ENCODE measurements around the gene NOMO2.
"Not testable (repeated sequence)": the region's sequence is repeated elsewhere in the genome, so short reads cannot be mapped to it uniquely, and the experiment has no call there.

The NOMO2 gene

GRCh38 chr16:18534308-18534707 is 27.6 kb downstream of the NOMO2 start:
- not testable (repeated sequence) for H3K27me3 ChIP-seq (ENCODE audit: insufficient read depth, low read length); H3K9ac ChIP-seq (ENCODE audit: low read depth, low read length); H3K9me3 ChIP-seq (ENCODE audit: insufficient read depth, low read depth, low read length); H3K27ac ChIP-seq (ENCODE audit: low read length); H3K4me3 ChIP-seq (ENCODE audit: low read length); H3K36me3 ChIP-seq (ENCODE audit: insufficient read depth, low read depth, low read length); H3K4me1 ChIP-seq (ENCODE audit: insufficient read depth, low read length)

DNA sequence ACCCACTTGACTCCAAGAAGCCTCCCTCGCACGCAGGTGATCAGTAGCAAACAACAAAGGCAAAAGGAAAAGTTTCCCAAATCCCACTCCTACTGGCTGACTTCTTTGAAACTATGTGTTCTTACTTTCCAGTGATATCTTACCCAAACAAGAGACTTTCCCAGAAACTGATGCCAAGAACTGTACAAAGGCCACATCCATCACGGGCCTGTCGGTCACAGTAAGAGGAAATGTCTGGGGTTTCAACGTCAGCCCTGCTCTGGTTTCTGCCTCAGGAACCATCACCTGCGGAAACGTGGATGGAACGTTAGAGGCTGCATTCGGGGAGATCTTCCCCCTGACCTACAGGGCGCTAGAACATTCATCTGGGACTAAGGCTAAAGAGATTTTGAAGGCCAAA is 30.6 kb downstream of the NOMO2 start:
- H3K4me3 ChIP-seq (ENCODE audit: low read length); H3K9me3 ChIP-seq (ENCODE audit: insufficient read depth, low read depth, low read length); H3K36me3 ChIP-seq (ENCODE audit: insufficient read depth, low read depth, low read length): not testable (repeated sequence)

GRCh38 chr16:18530329-18530728 is 31.6 kb downstream of the NOMO2 start:
- H3K27me3 ChIP-seq (ENCODE audit: insufficient read depth, low read length); H3K4me3 ChIP-seq (ENCODE audit: low read length); H3K9ac ChIP-seq (ENCODE audit: low read depth, low read length); H3K36me3 ChIP-seq (ENCODE audit: insufficient read depth, low read depth, low read length); H3K27ac ChIP-seq (ENCODE audit: low read length); H3K4me1 ChIP-seq (ENCODE audit: insufficient read depth, low read length); H3K9me3 ChIP-seq (ENCODE audit: insufficient read depth, low read depth, low read length): not testable (repeated sequence)

More for the DNA sequence above, 30.6 kb downstream of the NOMO2 start:
- H3K4me1 ChIP-seq (ENCODE audit: insufficient read depth, low read length); H3K9ac ChIP-seq (ENCODE audit: low read depth, low read length); H3K27ac ChIP-seq (ENCODE audit: low read length); H3K27me3 ChIP-seq (ENCODE audit: insufficient read depth, low read length): not testable (repeated sequence)

DNA sequence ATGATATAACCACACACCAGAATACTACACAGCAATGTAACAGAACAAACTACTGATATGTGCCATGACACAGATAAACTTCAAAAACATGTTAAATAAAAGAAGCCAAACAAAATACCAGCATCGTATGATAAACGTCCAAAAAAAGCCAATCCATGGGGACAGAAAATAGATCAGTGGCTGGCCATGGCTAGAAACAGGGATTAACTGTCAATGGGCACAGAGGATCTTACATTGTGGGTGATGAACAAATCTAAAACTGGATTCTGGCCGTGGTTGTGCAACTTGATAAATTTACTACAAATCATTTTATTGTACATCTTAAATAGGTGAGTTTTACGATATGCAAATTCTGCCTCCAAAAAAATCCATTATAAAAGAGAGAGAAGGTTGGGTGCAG is 35.4 kb downstream of the NOMO2 start:
- not testable (repeated sequence) for H3K9me3 ChIP-seq (ENCODE audit: insufficient read depth, low read depth, low read length); H3K4me1 ChIP-seq (ENCODE audit: insufficient read depth, low read length); H3K9ac ChIP-seq (ENCODE audit: low read depth, low read length); H3K36me3 ChIP-seq (ENCODE audit: insufficient read depth, low read depth, low read length); H3K4me3 ChIP-seq (ENCODE audit: low read length); H3K27me3 ChIP-seq (ENCODE audit: insufficient read depth, low read length); H3K27ac ChIP-seq (ENCODE audit: low read length)

- not testable (repeated sequence) for H3K9ac ChIP-seq (ENCODE audit: low read depth, low read length); H3K27me3 ChIP-seq (ENCODE audit: insufficient read depth, low read length); H3K27ac ChIP-seq (ENCODE audit: low read length); H3K4me3 ChIP-seq (ENCODE audit: low read length); H3K4me1 ChIP-seq (ENCODE audit: insufficient read depth, low read length); H3K36me3 ChIP-seq (ENCODE audit: insufficient read depth, low read depth, low read length); H3K9me3 ChIP-seq (ENCODE audit: insufficient read depth, low read depth, low read length)
Observed at GRCh38 chr16:18525882-18526482, 35.9 kb downstream of the NOMO2 start.

DNA sequence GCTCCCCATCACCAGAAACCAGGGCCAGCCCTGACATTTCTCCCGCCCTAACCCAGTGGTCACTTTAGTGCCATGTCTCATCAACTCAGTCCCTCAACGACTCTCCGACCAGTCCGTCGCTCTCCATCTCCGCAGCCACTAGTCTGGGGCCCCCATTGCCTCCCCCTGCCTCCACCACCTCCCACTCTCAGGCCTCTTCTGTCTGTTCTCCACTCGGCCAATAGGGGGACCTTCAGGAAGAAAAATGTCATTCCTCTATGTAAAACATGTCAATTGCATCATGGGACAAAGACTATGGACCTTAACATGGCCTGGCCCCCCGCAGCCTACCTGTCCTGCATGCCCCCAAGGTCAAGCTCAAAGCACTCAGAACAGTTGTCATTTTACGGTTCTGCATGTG is 39.3 kb downstream of the NOMO2 start:
- not testable (repeated sequence) for H3K9ac ChIP-seq (ENCODE audit: low read depth, low read length); H3K27me3 ChIP-seq (ENCODE audit: insufficient read depth, low read length); H3K4me3 ChIP-seq (ENCODE audit: low read length); H3K36me3 ChIP-seq (ENCODE audit: insufficient read depth, low read depth, low read length); H3K27ac ChIP-seq (ENCODE audit: low read length); H3K4me1 ChIP-seq (ENCODE audit: insufficient read depth, low read length); H3K9me3 ChIP-seq (ENCODE audit: insufficient read depth, low read depth, low read length)

GRCh38 chr16:18521445-18522181 is 40.3 kb downstream of the NOMO2 start:
- H3K27ac ChIP-seq (ENCODE audit: low read length); H3K27me3 ChIP-seq (ENCODE audit: insufficient read depth, low read length); H3K36me3 ChIP-seq (ENCODE audit: insufficient read depth, low read depth, low read length); H3K9ac ChIP-seq (ENCODE audit: low read depth, low read length); H3K9me3 ChIP-seq (ENCODE audit: insufficient read depth, low read depth, low read length); H3K4me3 ChIP-seq (ENCODE audit: low read length); H3K4me1 ChIP-seq (ENCODE audit: insufficient read depth, low read length): not testable (repeated sequence)

DNA sequence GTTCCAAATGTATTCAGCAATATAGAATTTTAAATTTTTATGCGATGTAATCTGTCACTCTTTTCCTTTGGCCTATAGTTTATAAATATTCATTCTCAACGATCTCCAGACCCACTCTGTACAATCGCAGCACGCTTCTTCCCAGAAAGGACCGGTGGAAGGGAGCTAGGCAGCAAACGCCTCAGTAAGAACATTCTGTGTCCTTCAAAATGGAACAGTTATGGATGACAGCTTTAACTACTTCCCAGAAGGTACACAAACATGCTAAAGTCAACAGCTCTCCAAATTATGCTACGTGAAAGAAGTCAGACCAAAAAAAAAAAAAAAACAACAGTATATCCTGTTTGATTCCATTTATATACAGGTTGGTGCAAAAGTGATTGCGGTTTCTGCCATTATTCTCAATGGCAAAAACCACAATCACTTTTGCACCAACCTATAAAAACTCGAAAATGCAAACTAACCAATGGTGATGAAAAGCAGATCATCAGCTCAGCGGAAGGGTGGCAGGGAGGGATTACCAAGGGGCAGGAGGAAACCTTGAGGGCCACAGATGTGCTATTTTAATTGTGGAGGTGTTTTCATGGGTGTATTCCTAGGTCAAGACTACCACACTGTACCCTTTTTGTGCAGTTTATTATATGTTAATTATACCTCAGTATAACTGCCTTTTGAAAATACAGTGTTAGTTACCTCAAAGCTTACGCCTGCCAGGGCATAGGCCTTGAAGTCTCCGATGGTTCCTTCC is 43.2 kb downstream of the NOMO2 start:
- H3K4me3 ChIP-seq (ENCODE audit: low read length); H3K27me3 ChIP-seq (ENCODE audit: insufficient read depth, low read length); H3K4me1 ChIP-seq (ENCODE audit: insufficient read depth, low read length); H3K9me3 ChIP-seq (ENCODE audit: insufficient read depth, low read depth, low read length); H3K27ac ChIP-seq (ENCODE audit: low read length); H3K9ac ChIP-seq (ENCODE audit: low read depth, low read length); H3K36me3 ChIP-seq (ENCODE audit: insufficient read depth, low read depth, low read length): not testable (repeated sequence)

DNA sequence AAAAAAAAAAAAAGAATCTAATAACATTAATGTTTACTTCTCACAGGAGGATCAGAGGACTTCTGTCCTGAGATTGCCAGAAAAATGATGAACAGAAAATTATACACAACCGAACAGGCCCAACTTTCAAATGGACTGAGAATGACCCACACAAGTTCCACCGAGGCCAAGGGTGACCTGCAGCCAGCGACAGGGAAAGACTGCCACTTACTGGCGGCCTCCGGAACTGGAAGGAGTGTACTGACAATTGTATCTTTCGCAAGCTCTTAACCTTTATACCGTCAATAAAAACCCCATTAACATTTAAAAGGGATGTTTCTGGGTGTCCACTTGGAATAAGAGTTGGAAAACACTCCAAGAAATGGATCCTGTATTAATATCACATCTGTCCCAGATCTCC is 63.5 kb downstream of the NOMO2 start:
- H3K27me3 ChIP-seq (ENCODE audit: insufficient read depth, low read length); H3K36me3 ChIP-seq (ENCODE audit: insufficient read depth, low read depth, low read length); H3K9me3 ChIP-seq (ENCODE audit: insufficient read depth, low read depth, low read length); H3K9ac ChIP-seq (ENCODE audit: low read depth, low read length); H3K4me3 ChIP-seq (ENCODE audit: low read length); H3K4me1 ChIP-seq (ENCODE audit: insufficient read depth, low read length); H3K27ac ChIP-seq (ENCODE audit: low read length): not testable (repeated sequence)

DNA sequence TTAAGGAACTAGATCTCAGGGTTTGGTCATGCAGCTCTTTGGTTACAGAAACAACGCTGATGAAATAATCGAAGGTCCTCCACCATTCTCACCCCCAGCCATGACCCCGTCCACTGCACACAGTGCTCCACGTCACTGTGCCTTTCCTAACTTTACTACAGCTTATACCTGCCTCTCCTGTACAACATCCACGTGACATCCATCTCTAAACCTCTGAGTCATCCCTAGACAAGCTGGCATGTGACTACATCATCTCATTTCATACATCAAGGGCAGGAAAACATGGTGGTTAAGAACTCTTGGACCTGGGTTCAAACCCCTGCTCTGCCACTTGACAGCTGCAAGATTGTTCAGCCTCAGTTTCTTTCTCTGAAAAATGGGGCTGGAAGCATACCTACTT is 64.9 kb downstream of the NOMO2 start:
- H3K4me3 ChIP-seq (ENCODE audit: low read length); H3K36me3 ChIP-seq (ENCODE audit: insufficient read depth, low read depth, low read length); H3K9me3 ChIP-seq (ENCODE audit: insufficient read depth, low read depth, low read length); H3K4me1 ChIP-seq (ENCODE audit: insufficient read depth, low read length); H3K27me3 ChIP-seq (ENCODE audit: insufficient read depth, low read length); H3K9ac ChIP-seq (ENCODE audit: low read depth, low read length); H3K27ac ChIP-seq (ENCODE audit: low read length): not testable (repeated sequence)

GRCh38 chr16:18492118-18492897 is 69.6 kb downstream of the NOMO2 start:
- not testable (repeated sequence) for H3K4me3 ChIP-seq (ENCODE audit: low read length)

DNA sequence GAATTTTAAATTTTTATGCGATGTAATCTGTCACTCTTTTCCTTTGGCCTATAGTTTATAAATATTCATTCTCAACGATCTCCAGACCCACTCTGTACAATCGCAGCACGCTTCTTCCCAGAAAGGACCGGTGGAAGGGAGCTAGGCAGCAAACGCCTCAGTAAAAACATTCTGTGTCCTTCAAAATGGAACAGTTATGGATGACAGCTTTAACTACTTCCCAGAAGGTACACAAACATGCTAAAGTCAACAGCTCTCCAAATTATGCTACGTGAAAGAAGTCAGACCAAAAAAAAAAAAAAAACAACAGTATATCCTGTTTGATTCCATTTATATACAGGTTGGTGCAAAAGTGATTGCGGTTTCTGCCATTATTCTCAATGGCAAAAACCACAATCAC is 125.9 kb downstream of the NOMO2 start:
- H3K4me3 ChIP-seq (ENCODE audit: low read length); H3K36me3 ChIP-seq (ENCODE audit: insufficient read depth, low read depth, low read length); H3K27me3 ChIP-seq (ENCODE audit: insufficient read depth, low read length); H3K9me3 ChIP-seq (ENCODE audit: insufficient read depth, low read depth, low read length); H3K9ac ChIP-seq (ENCODE audit: low read depth, low read length); H3K4me1 ChIP-seq (ENCODE audit: insufficient read depth, low read length); H3K27ac ChIP-seq (ENCODE audit: low read length): not testable (repeated sequence)

More at GRCh38 chr16:18492118-18492897, 69.6 kb downstream of the NOMO2 start:
- H3K27ac ChIP-seq (ENCODE audit: low read length); H3K36me3 ChIP-seq (ENCODE audit: insufficient read depth, low read depth, low read length); H3K4me1 ChIP-seq (ENCODE audit: insufficient read depth, low read length); H3K9ac ChIP-seq (ENCODE audit: low read depth, low read length); H3K27me3 ChIP-seq (ENCODE audit: insufficient read depth, low read length); H3K9me3 ChIP-seq (ENCODE audit: insufficient read depth, low read depth, low read length): not testable (repeated sequence)
